HepG2 (cell line): Measurements from ENCODE around the gene TEFM.

Experiments used
- FOSL2 ChIP-seq: sonication (generic); formaldehyde crosslinking; IDR thresholded peaks from 2 replicates; pipeline ENCODE4 v1.4.0; 2020; ENCODE audit warnings: missing genetic modification reagents
- NR2F2 ChIP-seq: IDR thresholded peaks from 2 replicates; pipeline ENCODE4 v1.6.1; 2012; ENCODE audit warnings: low read depth, inconsistent platforms, borderline replicate concordance
- PRMT3 ChIP-seq: sonication (generic); formaldehyde crosslinking; IDR thresholded peaks from 2 replicates; pipeline ENCODE4 v1.8.1; 2022; ENCODE audit warnings: low read depth, mild to moderate bottlenecking, moderate library complexity, missing genetic modification reagents, borderline replicate concordance
- TARDBP ChIP-seq: sonication (generic); formaldehyde crosslinking; IDR thresholded peaks from 2 replicates; pipeline ENCODE4 v1.8.0; 2022; ENCODE audit warnings: mild to moderate bottlenecking, missing genetic modification reagents
- ZNF776 ChIP-seq: sonication (generic); formaldehyde crosslinking; IDR thresholded peaks from 2 replicates; pipeline ENCODE4 v1.4.0; 2020; ENCODE audit warnings: mild to moderate bottlenecking, missing genetic modification reagents
- TF ChIP-seq, protein P1 (sequence below): sonication (generic); formaldehyde crosslinking; IDR thresholded peaks from 2 replicates; pipeline ENCODE4 v1.4.0; 2020; ENCODE audit warnings: missing genetic modification reagents
- TF ChIP-seq, protein P2 (sequence below), 2 experiments: fragments of 450-650 bp in 1 of 2; sonication (generic) in 1 of 2; formaldehyde crosslinking; IDR thresholded peaks; 2 replicates each; pipeline versions ENCODE4 v1.5.0 to v1.8.0; 2020 to 2022; ENCODE audit warnings: mild to moderate bottlenecking in 1 of 2, missing genetic modification reagents in 1 of 2

DNA sequence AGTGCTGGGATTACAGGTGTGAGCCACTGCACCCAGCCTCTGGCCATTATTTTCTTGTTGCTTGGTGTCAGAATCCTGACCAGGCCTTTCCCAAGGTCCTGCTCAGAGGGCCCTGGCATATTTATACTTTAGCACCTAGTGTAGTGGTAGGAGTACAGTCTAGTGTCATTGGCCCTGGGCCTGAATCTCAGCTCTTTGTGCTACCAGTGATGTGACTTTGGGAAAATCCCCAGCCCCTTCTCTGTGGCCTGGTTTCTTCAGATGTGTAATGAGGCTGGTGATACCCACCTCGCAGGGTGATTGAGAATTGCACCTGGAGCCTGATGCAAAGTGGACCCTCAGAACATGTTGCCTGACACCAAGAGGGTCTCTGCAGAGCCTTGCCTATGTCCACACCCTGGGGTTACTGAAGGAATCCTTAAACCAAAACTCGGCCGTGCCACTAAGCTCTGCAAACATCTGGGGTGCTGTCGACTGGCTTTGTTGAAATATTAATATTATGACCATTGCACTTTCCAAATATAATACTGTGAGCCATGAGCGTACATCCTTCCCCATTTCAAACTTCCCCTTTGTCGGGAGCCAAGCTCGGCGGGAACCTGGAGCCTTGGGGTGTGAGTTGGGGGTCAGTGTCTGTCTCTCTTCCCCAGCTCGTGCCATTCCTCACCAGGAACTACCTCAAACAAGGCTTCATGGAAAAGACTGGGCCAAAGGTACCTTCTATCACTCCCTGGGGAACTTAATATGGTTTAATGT is 46.8 kb upstream of the TEFM start:
- TF ChIP-seq FOSL2 (CRISPR knock-in tag) = no peak
- TF ChIP-seq ZNF776 (CRISPR knock-in tag) = no peak
- TF ChIP-seq NR2F2 = no peak
- TF ChIP-seq TARDBP (CRISPR knock-in tag) = no peak
- TF ChIP-seq, protein P1, sequence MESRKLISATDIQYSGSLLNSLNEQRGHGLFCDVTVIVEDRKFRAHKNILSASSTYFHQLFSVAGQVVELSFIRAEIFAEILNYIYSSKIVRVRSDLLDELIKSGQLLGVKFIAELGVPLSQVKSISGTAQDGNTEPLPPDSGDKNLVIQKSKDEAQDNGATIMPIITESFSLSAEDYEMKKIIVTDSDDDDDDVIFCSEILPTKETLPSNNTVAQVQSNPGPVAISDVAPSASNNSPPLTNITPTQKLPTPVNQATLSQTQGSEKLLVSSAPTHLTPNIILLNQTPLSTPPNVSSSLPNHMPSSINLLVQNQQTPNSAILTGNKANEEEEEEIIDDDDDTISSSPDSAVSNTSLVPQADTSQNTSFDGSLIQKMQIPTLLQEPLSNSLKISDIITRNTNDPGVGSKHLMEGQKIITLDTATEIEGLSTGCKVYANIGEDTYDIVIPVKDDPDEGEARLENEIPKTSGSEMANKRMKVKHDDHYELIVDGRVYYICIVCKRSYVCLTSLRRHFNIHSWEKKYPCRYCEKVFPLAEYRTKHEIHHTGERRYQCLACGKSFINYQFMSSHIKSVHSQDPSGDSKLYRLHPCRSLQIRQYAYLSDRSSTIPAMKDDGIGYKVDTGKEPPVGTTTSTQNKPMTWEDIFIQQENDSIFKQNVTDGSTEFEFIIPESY (CRISPR knock-in tag) = no peak
- no peak for TF ChIP-seq PRMT3 (CRISPR knock-in tag)
- TF ChIP-seq, protein P2, sequence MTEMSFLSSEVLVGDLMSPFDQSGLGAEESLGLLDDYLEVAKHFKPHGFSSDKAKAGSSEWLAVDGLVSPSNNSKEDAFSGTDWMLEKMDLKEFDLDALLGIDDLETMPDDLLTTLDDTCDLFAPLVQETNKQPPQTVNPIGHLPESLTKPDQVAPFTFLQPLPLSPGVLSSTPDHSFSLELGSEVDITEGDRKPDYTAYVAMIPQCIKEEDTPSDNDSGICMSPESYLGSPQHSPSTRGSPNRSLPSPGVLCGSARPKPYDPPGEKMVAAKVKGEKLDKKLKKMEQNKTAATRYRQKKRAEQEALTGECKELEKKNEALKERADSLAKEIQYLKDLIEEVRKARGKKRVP (CRISPR knock-in tag; IDR thresholded peaks at IDR 0.05) = no peak
